WTC11 (cell line): Measurements from ENCODE around the gene PCGF3.

Source experiments
- CBFB ChIP-seq: sonication (generic); formaldehyde crosslinking; IDR thresholded peaks from 2 replicates; pipeline ENCODE4 v1.8.1; 2022; ENCODE audit warnings: mild to moderate bottlenecking, low read depth, missing genetic modification reagents
- JUN ChIP-seq: sonication (generic); formaldehyde crosslinking; IDR thresholded peaks from 2 replicates; pipeline ENCODE4 v1.8.0; 2023; ENCODE audit warnings: mild to moderate bottlenecking, missing genetic modification reagents
- MXD4 ChIP-seq: fragments of 250-450 bp; sonication (Bioruptor Pico); IDR thresholded peaks from 2 replicates; pipeline ENCODE4 v1.8.0; 2021; ENCODE audit warnings: mild to moderate bottlenecking, moderate library complexity, borderline replicate concordance
- NFYB ChIP-seq: sonication (generic); formaldehyde crosslinking; conservative IDR thresholded peaks from 2 replicates; pipeline ENCODE4 v1.8.0; 2022; ENCODE audit warnings: low read depth, missing genetic modification reagents
- ZBTB21 ChIP-seq: sonication (generic); formaldehyde crosslinking; IDR thresholded peaks from 2 replicates; pipeline ENCODE4 v1.8.1; 2023; ENCODE audit warnings: mild to moderate bottlenecking, missing genetic modification reagents, borderline replicate concordance
- ZNF232 ChIP-seq: sonication (generic); formaldehyde crosslinking; IDR thresholded peaks from 2 replicates; pipeline ENCODE4 v1.8.0; 2022; ENCODE audit warnings: mild to moderate bottlenecking, missing genetic modification reagents
- TF ChIP-seq, protein P1 (sequence below): sonication (generic); formaldehyde crosslinking; IDR thresholded peaks from 2 replicates; pipeline ENCODE4 v1.8.0; 2022; ENCODE audit warnings: mild to moderate bottlenecking, missing genetic modification reagents
- TF ChIP-seq, protein P2 (sequence below): fragments of 200-600 bp; IDR thresholded peaks from 2 replicates; pipeline ENCODE4 v1.8.0; 2022; ENCODE audit warnings: antibody characterized with exemption
- TF ChIP-seq, protein P3 (sequence below): sonication (generic); formaldehyde crosslinking; IDR thresholded peaks from 2 replicates; pipeline ENCODE4 v1.8.0; 2022; ENCODE audit warnings: mild to moderate bottlenecking, missing genetic modification reagents
- TF ChIP-seq, protein P4 (sequence below): sonication (generic); formaldehyde crosslinking; IDR thresholded peaks from 2 replicates; pipeline ENCODE4 v1.8.0; 2022; ENCODE audit warnings: mild to moderate bottlenecking, missing genetic modification reagents
- TF ChIP-seq, protein P5 (sequence below): sonication (generic); formaldehyde crosslinking; IDR thresholded peaks from 2 replicates; pipeline ENCODE4 v1.8.0; 2023; ENCODE audit warnings: missing genetic modification reagents

DNA sequence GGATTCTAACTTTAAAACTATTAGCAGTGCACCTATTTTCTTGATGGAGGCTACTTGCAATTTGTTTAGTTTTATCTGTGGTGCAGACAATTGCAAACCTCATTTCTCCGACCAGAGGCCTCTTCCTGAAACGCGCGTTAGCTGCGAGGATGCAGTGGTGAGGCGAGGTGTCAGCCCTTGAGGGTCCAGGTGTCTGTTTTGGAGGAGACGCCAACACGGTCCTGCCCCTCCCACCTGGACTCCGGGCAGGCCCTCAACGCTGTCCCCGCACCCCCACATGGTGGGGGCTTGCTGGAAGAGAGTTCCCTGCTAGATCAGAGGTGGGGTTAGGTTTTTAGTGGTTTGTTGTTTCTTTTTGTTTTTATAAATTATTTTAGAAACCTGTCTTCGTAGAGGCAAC lies 34.4 kb downstream of the PCGF3 start:
- TF ChIP-seq, protein P1, sequence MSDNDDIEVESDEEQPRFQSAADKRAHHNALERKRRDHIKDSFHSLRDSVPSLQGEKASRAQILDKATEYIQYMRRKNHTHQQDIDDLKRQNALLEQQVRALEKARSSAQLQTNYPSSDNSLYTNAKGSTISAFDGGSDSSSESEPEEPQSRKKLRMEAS, result no peak
- no peak for TF ChIP-seq ZBTB21
- TF ChIP-seq, protein P2, sequence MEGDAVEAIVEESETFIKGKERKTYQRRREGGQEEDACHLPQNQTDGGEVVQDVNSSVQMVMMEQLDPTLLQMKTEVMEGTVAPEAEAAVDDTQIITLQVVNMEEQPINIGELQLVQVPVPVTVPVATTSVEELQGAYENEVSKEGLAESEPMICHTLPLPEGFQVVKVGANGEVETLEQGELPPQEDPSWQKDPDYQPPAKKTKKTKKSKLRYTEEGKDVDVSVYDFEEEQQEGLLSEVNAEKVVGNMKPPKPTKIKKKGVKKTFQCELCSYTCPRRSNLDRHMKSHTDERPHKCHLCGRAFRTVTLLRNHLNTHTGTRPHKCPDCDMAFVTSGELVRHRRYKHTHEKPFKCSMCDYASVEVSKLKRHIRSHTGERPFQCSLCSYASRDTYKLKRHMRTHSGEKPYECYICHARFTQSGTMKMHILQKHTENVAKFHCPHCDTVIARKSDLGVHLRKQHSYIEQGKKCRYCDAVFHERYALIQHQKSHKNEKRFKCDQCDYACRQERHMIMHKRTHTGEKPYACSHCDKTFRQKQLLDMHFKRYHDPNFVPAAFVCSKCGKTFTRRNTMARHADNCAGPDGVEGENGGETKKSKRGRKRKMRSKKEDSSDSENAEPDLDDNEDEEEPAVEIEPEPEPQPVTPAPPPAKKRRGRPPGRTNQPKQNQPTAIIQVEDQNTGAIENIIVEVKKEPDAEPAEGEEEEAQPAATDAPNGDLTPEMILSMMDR, result no peak
- no peak for TF ChIP-seq MXD4
- TF ChIP-seq, protein P3, sequence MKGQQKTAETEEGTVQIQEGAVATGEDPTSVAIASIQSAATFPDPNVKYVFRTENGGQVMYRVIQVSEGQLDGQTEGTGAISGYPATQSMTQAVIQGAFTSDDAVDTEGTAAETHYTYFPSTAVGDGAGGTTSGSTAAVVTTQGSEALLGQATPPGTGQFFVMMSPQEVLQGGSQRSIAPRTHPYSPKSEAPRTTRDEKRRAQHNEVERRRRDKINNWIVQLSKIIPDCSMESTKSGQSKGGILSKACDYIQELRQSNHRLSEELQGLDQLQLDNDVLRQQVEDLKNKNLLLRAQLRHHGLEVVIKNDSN, result no peak
- no peak for TF ChIP-seq NFYB (CRISPR knock-in tag)
- TF ChIP-seq ZNF232 (CRISPR knock-in tag), result no peak
- TF ChIP-seq, protein P4, sequence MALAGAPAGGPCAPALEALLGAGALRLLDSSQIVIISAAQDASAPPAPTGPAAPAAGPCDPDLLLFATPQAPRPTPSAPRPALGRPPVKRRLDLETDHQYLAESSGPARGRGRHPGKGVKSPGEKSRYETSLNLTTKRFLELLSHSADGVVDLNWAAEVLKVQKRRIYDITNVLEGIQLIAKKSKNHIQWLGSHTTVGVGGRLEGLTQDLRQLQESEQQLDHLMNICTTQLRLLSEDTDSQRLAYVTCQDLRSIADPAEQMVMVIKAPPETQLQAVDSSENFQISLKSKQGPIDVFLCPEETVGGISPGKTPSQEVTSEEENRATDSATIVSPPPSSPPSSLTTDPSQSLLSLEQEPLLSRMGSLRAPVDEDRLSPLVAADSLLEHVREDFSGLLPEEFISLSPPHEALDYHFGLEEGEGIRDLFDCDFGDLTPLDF (CRISPR knock-in tag), result no peak
- TF ChIP-seq CBFB, result no peak
- TF ChIP-seq JUN, result no peak
- TF ChIP-seq, protein P5, sequence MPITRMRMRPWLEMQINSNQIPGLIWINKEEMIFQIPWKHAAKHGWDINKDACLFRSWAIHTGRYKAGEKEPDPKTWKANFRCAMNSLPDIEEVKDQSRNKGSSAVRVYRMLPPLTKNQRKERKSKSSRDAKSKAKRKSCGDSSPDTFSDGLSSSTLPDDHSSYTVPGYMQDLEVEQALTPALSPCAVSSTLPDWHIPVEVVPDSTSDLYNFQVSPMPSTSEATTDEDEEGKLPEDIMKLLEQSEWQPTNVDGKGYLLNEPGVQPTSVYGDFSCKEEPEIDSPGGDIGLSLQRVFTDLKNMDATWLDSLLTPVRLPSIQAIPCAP (CRISPR knock-in tag), result no peak
